Stimulated activated CD8-positive, alpha-beta memory T cell treated with anti-CD3 and anti-CD28 coated beads, Interleukin-12 subunit alpha, Interleukin-12 subunit beta, amount 100 ng/mL, for 24 hours (primary cell): ENCODE results near the gene BAHCC1.

ENCODE experiments used
- DNase-seq: peaks from one replicate; pipeline ENCODE4 v3.0.0-alpha.2; 2020; ENCODE audit errors: extremely low read depth

Gene BAHCC1

GRCh38 chr17:81367171-81367570 is 28.1 kb upstream of the BAHCC1 start:
- DNase-seq = no peak

GRCh38 chr17:81368161-81369022 is 26.9 kb upstream of the BAHCC1 start:
- DNase-seq = no peak

- DNase-seq = no peak
Measured at GRCh38 chr17:81370294-81370693, 25.0 kb upstream of the BAHCC1 start.

- DNase-seq = no peak
Measured at GRCh38 chr17:81371910-81372760, 23.1 kb upstream of the BAHCC1 start.

GRCh38 chr17:81373536-81374160 is 21.6 kb upstream of the BAHCC1 start:
- DNase-seq = no peak

GRCh38 chr17:81374890-81375289 is 20.4 kb upstream of the BAHCC1 start:
- DNase-seq = no peak

- DNase-seq = no peak
Measured at GRCh38 chr17:81376946-81377714, 18.1 kb upstream of the BAHCC1 start.

GRCh38 chr17:81378941-81379511 is 16.2 kb upstream of the BAHCC1 start:
- DNase-seq = no peak

GRCh38 chr17:81379523-81379942 is 15.7 kb upstream of the BAHCC1 start:
- no peak for DNase-seq

- DNase-seq = no peak
Measured at GRCh38 chr17:81380131-81380530, 15.1 kb upstream of the BAHCC1 start.

GRCh38 chr17:81380666-81381518 is 14.4 kb upstream of the BAHCC1 start:
- no peak for DNase-seq

GRCh38 chr17:81381632-81382577 is 13.4 kb upstream of the BAHCC1 start:
- DNase-seq = no peak

GRCh38 chr17:81382851-81383250 is 12.4 kb upstream of the BAHCC1 start:
- DNase-seq = no peak

GRCh38 chr17:81383504-81384421 is 11.5 kb upstream of the BAHCC1 start:
- no peak for DNase-seq

- no peak for DNase-seq
Measured at GRCh38 chr17:81384929-81385319, 10.3 kb upstream of the BAHCC1 start.

- no peak for DNase-seq
Measured at GRCh38 chr17:81385320-81386111, 9.7 kb upstream of the BAHCC1 start.

- DNase-seq = no peak
Measured at GRCh38 chr17:81386141-81386645, 9.1 kb upstream of the BAHCC1 start.
